ENCODE measurements around the gene CSTF1.

CSTF1 gene

DNA sequence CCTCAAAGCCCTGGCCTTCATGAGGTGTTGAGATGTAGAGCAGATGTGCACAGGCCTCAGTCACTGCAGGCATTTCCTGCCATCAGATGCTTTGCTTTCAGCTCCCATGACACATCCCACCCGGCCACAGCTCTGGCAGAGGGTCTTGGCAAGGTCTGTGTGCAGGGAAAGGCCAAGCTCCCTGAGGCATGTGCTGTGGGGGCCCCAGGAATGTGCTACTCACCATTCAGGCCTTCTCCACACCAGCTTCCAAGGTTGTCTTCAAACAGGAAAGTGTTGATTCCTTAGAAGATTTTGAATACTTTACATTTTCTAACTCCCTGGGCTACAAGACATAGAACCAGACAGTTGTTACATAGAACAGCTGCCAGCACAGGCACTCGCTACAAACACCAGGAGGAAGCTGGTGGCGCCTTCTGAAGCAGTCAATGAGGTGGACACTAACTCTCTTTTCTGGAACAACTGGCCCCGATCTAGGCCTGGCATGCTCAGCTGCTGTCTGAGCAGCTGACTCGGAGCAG, 47.4 kb downstream of the CSTF1 start:
- TF ChIP-seq GATA2 (IDR thresholded peaks at IDR 0.05; ENCODE audit: low read depth, low read length) (no peak), GATA3 (IDR thresholded peaks at IDR 0.05; ENCODE audit: low read depth, low read length) (no peak)

GRCh38 chr20:56440346-56441007, 48.0 kb downstream of the CSTF1 start:
- TF ChIP-seq GATA3 (IDR thresholded peaks at IDR 0.05; ENCODE audit: low read depth, low read length) (no peak), GATA2 (IDR thresholded peaks at IDR 0.05; ENCODE audit: low read depth, low read length) (no peak)

- TF ChIP-seq GATA3 (IDR thresholded peaks at IDR 0.05; ENCODE audit: low read depth, low read length) (no peak), GATA2 (IDR thresholded peaks at IDR 0.05; ENCODE audit: low read depth, low read length) (no peak)
These were observed 50.2 kb downstream of the CSTF1 start for GRCh38 chr20:56442389-56443365.

DNA sequence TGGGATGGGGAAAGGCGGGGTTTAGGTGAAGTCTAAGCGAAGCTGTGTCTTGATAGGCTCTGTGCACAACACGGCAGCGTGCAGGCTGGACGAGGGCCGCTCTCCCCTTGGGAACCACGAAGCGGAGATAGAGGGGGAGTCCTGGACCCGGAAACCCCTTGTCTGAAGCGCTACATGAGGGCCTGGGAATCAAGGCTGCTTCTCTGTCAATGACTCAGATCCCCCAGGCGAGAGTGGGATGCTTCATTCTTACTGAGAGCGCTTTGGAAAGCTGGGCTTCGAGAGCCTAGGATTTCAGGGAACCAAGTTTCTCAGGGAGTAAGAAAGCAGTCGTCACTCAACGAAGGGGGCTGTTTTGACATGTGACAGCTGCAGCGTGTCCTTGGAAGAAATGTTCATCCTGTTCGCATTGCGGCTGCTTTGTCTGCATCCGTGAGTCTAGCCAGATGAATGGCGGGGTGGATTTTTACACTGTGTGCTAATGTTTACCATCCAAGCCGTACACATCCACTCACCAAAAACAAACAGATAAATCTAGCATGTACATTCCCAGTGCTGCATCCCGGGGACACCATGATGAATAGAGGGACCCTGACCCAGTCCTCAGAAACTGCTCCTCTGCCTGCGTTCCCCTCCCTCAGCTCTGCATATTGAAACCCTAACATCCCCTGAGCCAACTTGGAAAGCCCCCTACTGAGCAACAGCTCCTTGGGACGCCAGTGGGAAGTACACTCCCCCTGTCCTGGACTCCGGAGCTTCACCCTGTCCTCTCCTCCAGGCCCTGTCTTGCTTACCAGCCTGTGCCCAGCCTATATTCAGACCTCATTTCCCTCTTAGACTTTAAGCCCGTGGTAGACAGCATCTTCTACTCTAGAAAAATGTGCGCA, 51.5 kb downstream of the CSTF1 start:
- TF ChIP-seq GATA2 (IDR thresholded peaks at IDR 0.05; ENCODE audit: low read depth, low read length), result no peak
- no peak for TF ChIP-seq GATA3 (IDR thresholded peaks at IDR 0.05; ENCODE audit: low read depth, low read length)

DNA sequence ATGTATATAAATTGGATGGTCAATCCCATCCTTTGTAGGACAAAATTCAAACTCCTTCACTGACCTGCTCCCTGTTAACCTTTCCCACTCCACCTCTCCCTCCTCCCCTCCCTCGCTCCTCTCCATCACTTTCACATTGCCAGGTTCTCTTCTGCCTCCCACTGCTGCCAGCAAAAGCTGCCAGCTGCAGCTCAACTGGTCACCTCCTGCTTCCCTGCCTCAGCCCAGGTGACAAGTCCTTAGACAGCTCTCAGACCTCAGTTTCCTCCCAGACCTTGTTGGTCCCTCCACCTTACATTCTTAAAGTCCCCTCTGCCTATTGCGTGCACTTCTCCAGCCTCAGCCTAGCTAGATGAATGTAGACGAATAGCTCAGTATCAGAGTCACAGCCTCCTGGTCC, 52.7 kb downstream of the CSTF1 start:
- no peak for TF ChIP-seq GATA2 (IDR thresholded peaks at IDR 0.05; ENCODE audit: low read depth, low read length)
- no peak for TF ChIP-seq GATA3 (IDR thresholded peaks at IDR 0.05; ENCODE audit: low read depth, low read length)

GRCh38 chr20:56445540-56445939, 53.1 kb downstream of the CSTF1 start:
- TF ChIP-seq GATA2 (IDR thresholded peaks at IDR 0.05; ENCODE audit: low read depth, low read length) (no peak), GATA3 (IDR thresholded peaks at IDR 0.05; ENCODE audit: low read depth, low read length) (no peak)

- no peak for TF ChIP-seq GATA2 (IDR thresholded peaks at IDR 0.05; ENCODE audit: low read depth, low read length)
- no peak for TF ChIP-seq GATA3 (IDR thresholded peaks at IDR 0.05; ENCODE audit: low read depth, low read length)
These were observed 54.8 kb downstream of the CSTF1 start for GRCh38 chr20:56447227-56447626.

- TF ChIP-seq GATA3 (IDR thresholded peaks at IDR 0.05; ENCODE audit: low read depth, low read length), result no peak
- no peak for TF ChIP-seq GATA2 (IDR thresholded peaks at IDR 0.05; ENCODE audit: low read depth, low read length)
These were observed 57.0 kb downstream of the CSTF1 start for GRCh38 chr20:56449459-56449858.

- TF ChIP-seq GATA3 (IDR thresholded peaks at IDR 0.05; ENCODE audit: low read depth, low read length) (no peak), GATA2 (IDR thresholded peaks at IDR 0.05; ENCODE audit: low read depth, low read length) (no peak)
These were observed 58.8 kb downstream of the CSTF1 start for GRCh38 chr20:56451056-56451765.

- TF ChIP-seq GATA2 (IDR thresholded peaks at IDR 0.05; ENCODE audit: low read depth, low read length), result no peak
- TF ChIP-seq GATA3 (IDR thresholded peaks at IDR 0.05; ENCODE audit: low read depth, low read length), result no peak
These were observed 60.9 kb downstream of the CSTF1 start for GRCh38 chr20:56453352-56453751.

DNA sequence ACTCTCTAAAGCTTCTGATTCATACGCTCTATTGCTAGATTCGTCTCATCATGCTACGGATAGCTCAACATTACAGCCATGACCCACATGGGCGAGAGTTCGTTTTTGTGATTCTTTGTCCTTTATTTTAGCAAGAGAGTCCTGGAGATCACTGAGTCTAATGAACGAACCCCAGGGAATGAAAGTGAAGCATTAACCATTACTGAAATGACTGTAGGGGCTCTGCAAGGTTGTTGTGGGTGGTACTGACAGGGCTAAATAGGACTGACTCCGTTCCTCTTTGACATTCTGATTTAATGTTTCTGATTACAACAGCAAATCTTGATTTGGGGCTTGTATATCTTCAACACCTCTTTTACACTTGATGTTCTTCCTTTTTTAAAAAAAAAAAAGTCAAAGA, 62.3 kb downstream of the CSTF1 start:
- TF ChIP-seq GATA2 (IDR thresholded peaks at IDR 0.05; ENCODE audit: low read depth, low read length) (no peak), GATA3 (IDR thresholded peaks at IDR 0.05; ENCODE audit: low read depth, low read length) (no peak)

All from SH-SY5Y (cell line).